ENCODE measurements around the gene TOB2. TPM values are rescaled to one million over a fixed set of nuclear protein-coding genes. Genes with fewer than 3 reads are reported as not detected.

Gene TOB2
- total RNA-seq, 2 donors from 2014 or later: 51.2 to 57.9 TPM

DNA sequence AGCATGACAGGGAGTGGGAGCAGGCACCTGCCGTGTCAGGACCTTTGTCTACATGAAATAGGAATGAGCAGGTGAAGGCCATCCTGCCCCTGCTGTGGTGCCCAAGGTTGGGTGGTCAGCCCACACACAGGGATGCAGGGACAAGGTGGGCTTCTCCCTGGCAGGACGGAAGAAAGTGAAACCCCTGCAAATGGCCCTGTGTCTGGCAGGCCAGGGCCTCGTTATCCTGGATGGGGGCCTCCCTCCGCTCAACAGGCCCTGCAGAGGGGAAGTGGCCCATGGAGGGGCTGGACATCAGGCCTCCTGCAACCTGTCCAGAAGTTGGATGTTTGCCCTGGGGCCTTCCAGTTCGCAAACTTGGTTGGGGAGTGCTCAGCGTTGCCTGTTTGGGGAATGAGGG lies 14.9 kb downstream of the TOB2 start:
- Histone ChIP-seq H3K36me3 (ENCODE audit: control insufficient read depth, insufficient read depth, low read length) (peaks cover 42% of the 10 kb centered on the region), H3K4me3 (ENCODE audit: low read length) (no peak overlapping the region), H3K4me1 (ENCODE audit: control insufficient read depth, insufficient read depth, low read length) (peaks cover 4% of the 10 kb centered on the region), H3K27me3 (ENCODE audit: control insufficient read depth, insufficient read depth, low read length, poor library complexity, severe bottlenecking) (no peaks in the 10 kb centered on the region), H3K9ac (ENCODE audit: extremely low read depth, low read length, poor library complexity, severe bottlenecking) (no peak overlapping the region), H3K9me3 (ENCODE audit: control insufficient read depth, low read length) (no peaks in the 10 kb centered on the region), H3K27ac (ENCODE audit: low read depth, low read length) (no peak overlapping the region)
- Mint-ChIP-seq H3K4me3 (no peak overlapping the region), H3K27me3 (ENCODE audit: insufficient read depth) (no peaks in the 10 kb centered on the region), H3K36me3 (ENCODE audit: low read depth) (peaks cover 47% of the 10 kb centered on the region), H3K27ac (no peak overlapping the region), H3K4me1 (no peaks in the 10 kb centered on the region), H3K9me3 (no peaks in the 10 kb centered on the region)
- no peak for DNase-seq
- WGBS, 2 experiments (ENCODE audit: insufficient coverage in 1 of 2, insufficient read length in 1 of 2): 94 to 97% methylated on average over 5 to 6 of the region's 6 CpGs
- no peak for TF ChIP-seq CTCF (conservative IDR thresholded peaks at IDR 0.05)

GRCh38 chr22:41429951-41430332 lies 16.7 kb downstream of the TOB2 start:
- H3K4me1 Mint-ChIP-seq: no peaks in the 10 kb centered on the region
- Histone ChIP-seq H3K4me3 (ENCODE audit: low read length) (no peak overlapping the region), H3K27me3 (ENCODE audit: control insufficient read depth, insufficient read depth, low read length, poor library complexity, severe bottlenecking) (no peaks in the 10 kb centered on the region), H3K4me1 (ENCODE audit: control insufficient read depth, insufficient read depth, low read length) (no peaks in the 10 kb centered on the region), H3K36me3 (ENCODE audit: control insufficient read depth, insufficient read depth, low read length) (peaks cover 25% of the 10 kb centered on the region), H3K27ac (ENCODE audit: low read depth, low read length) (no peak overlapping the region), H3K9ac (ENCODE audit: extremely low read depth, low read length, poor library complexity, severe bottlenecking) (no peak overlapping the region), H3K9me3 (ENCODE audit: control insufficient read depth, low read length) (no peaks in the 10 kb centered on the region)
- no peak overlapping the region for H3K27ac Mint-ChIP-seq
- TF ChIP-seq CTCF (conservative IDR thresholded peaks at IDR 0.05): no peak
- 80 to 99% methylated on average over 1 to 8 of the region's 8 CpGs for WGBS, 2 experiments (ENCODE audit: insufficient coverage in 1 of 2, insufficient read length in 1 of 2)
- no peaks in the 10 kb centered on the region for H3K27me3 Mint-ChIP-seq (ENCODE audit: insufficient read depth)
- no peak overlapping the region for H3K4me3 Mint-ChIP-seq
- peaks cover 40% of the 10 kb centered on the region for H3K36me3 Mint-ChIP-seq (ENCODE audit: low read depth)
- DNase-seq: no peak
- H3K9me3 Mint-ChIP-seq: no peaks in the 10 kb centered on the region

DNA sequence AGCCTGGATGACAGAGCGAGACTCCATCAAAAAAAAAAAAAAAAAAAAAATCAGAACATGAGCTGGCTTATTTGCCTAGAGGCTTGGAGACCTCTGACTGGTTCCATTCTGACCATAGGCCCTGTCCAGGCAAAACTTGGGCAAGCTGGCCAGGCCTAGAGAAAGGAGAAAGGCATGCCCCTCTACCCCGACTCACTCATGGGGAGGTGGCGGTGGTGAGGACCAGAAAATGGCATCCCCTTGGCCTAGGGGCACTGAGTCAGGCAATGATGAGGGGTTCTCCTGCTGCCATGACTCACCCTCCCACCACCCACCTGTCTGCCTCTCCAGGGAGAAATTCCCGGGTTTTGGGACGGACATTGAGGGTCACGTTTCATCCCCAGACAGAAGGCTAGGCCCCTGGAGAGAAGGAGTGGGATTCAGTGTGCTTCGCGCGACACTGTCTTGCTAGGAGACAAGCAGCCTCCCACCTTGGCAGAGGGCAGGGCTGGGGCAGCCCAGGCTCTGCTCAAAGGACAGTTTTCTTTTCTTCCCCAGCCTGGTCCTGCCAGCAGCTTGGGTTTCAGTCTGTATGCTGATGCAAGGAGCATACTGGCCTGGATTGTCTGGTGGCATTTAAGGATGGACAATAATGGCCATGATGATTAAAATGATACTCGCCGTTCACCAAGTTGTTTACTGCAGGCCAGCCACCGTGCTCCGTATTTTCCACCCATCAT lies 17.2 kb downstream of the TOB2 start:
- DNase-seq: no peak
- Histone ChIP-seq H3K27me3 (ENCODE audit: control insufficient read depth, insufficient read depth, low read length, poor library complexity, severe bottlenecking) (no peaks in the 10 kb centered on the region), H3K9me3 (ENCODE audit: control insufficient read depth, low read length) (no peaks in the 10 kb centered on the region), H3K27ac (ENCODE audit: low read depth, low read length) (no peak overlapping the region), H3K4me1 (ENCODE audit: control insufficient read depth, insufficient read depth, low read length) (no peaks in the 10 kb centered on the region), H3K9ac (ENCODE audit: extremely low read depth, low read length, poor library complexity, severe bottlenecking) (no peak overlapping the region), H3K4me3 (ENCODE audit: low read length) (no peak overlapping the region), H3K36me3 (ENCODE audit: control insufficient read depth, insufficient read depth, low read length) (peaks cover 20% of the 10 kb centered on the region)
- peaks cover 35% of the 10 kb centered on the region for H3K36me3 Mint-ChIP-seq (ENCODE audit: low read depth)
- no peaks in the 10 kb centered on the region for H3K27me3 Mint-ChIP-seq (ENCODE audit: insufficient read depth)
- 88 to 89% methylated on average over 8 to 12 of the region's 13 CpGs for WGBS, 2 experiments (ENCODE audit: insufficient coverage in 1 of 2, insufficient read length in 1 of 2)
- no peaks in the 10 kb centered on the region for H3K4me1 Mint-ChIP-seq
- no peak overlapping the region for H3K27ac Mint-ChIP-seq
- no peaks in the 10 kb centered on the region for H3K9me3 Mint-ChIP-seq
- no peak overlapping the region for H3K4me3 Mint-ChIP-seq
- TF ChIP-seq CTCF (conservative IDR thresholded peaks at IDR 0.05): no peak
